HG02973 (cell line): ENCODE results near the gene QPRT.
"Not testable (repeated sequence)": the region's sequence is repeated elsewhere in the genome, so short reads cannot be mapped to it uniquely, and the experiment has no call there.

Source experiments
- ATAC-seq: cut with Tn5 transposase; IDR thresholded peaks from one replicate; pipeline ENCODE4 v1.9.1; 2021; ENCODE audit warnings: moderate library complexity; ENCODE audit not compliant: unreplicated experiment

QPRT gene

GRCh38 chr16:29714396-29714795, 35.4 kb downstream of the QPRT start:
- ATAC-seq: no peak

GRCh38 chr16:29714972-29715371, 36.0 kb downstream of the QPRT start:
- ATAC-seq: no peak

- no peak for ATAC-seq
Observed at GRCh38 chr16:29717113-29717512, 38.1 kb downstream of the QPRT start.

- no peak for ATAC-seq
Observed at GRCh38 chr16:29719063-29719462, 40.1 kb downstream of the QPRT start.

GRCh38 chr16:29720703-29721102, 41.7 kb downstream of the QPRT start:
- no peak for ATAC-seq

- not testable (repeated sequence) for ATAC-seq
Observed at GRCh38 chr16:29721167-29721879, 42.3 kb downstream of the QPRT start.

GRCh38 chr16:29726845-29727377, 47.9 kb downstream of the QPRT start:
- no peak for ATAC-seq

GRCh38 chr16:29727452-29727851, 48.5 kb downstream of the QPRT start:
- no peak for ATAC-seq

- no peak for ATAC-seq
Observed at GRCh38 chr16:29729116-29729521, 50.1 kb downstream of the QPRT start.

- no peak for ATAC-seq
Observed at GRCh38 chr16:29730649-29731048, 51.7 kb downstream of the QPRT start.

GRCh38 chr16:29731768-29732601, 53.0 kb downstream of the QPRT start:
- peak; percentile 61 for ATAC-seq

GRCh38 chr16:29734786-29735185, 55.8 kb downstream of the QPRT start:
- no peak for ATAC-seq

GRCh38 chr16:29736112-29736511, 57.1 kb downstream of the QPRT start:
- no peak for ATAC-seq

- no peak for ATAC-seq
Observed at GRCh38 chr16:29736764-29737163, 57.8 kb downstream of the QPRT start.

GRCh38 chr16:29737713-29738112, 58.7 kb downstream of the QPRT start:
- no peak for ATAC-seq

GRCh38 chr16:29738514-29738913, 59.5 kb downstream of the QPRT start:
- ATAC-seq: peak; percentile 51

- ATAC-seq: not testable (repeated sequence)
Observed at GRCh38 chr16:29739927-29740629, 61.1 kb downstream of the QPRT start.

- ATAC-seq: not testable (repeated sequence)
Observed at GRCh38 chr16:29740630-29741015, 61.6 kb downstream of the QPRT start.

GRCh38 chr16:29742683-29743275, 63.8 kb downstream of the QPRT start:
- no peak for ATAC-seq

- ATAC-seq: no peak
Observed at GRCh38 chr16:29743475-29743826, 64.5 kb downstream of the QPRT start.
